VCaP (cell line): ENCODE results near the gene PRG2.

Source experiments
- H3K27ac ChIP-seq: fragments of 450-650 bp; 2 replicates; pipeline ENCODE4 v1.5.1; 2017
- TF ChIP-seq, protein P1 (sequence below): fragments of 450-650 bp; conservative IDR thresholded peaks from 2 replicates; pipeline ENCODE4 v1.5.1; 2017; ENCODE audit warnings: mild to moderate bottlenecking, moderate library complexity

Gene PRG2

GRCh38 chr11:57417056-57417455, 26.6 kb upstream of the PRG2 start:
- TF ChIP-seq, protein P1, sequence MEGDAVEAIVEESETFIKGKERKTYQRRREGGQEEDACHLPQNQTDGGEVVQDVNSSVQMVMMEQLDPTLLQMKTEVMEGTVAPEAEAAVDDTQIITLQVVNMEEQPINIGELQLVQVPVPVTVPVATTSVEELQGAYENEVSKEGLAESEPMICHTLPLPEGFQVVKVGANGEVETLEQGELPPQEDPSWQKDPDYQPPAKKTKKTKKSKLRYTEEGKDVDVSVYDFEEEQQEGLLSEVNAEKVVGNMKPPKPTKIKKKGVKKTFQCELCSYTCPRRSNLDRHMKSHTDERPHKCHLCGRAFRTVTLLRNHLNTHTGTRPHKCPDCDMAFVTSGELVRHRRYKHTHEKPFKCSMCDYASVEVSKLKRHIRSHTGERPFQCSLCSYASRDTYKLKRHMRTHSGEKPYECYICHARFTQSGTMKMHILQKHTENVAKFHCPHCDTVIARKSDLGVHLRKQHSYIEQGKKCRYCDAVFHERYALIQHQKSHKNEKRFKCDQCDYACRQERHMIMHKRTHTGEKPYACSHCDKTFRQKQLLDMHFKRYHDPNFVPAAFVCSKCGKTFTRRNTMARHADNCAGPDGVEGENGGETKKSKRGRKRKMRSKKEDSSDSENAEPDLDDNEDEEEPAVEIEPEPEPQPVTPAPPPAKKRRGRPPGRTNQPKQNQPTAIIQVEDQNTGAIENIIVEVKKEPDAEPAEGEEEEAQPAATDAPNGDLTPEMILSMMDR, result no peak
- no peak overlapping the region for H3K27ac ChIP-seq

- no peak overlapping the region for H3K27ac ChIP-seq
These were observed 26.0 kb upstream of the PRG2 start for GRCh38 chr11:57416436-57416835.

DNA sequence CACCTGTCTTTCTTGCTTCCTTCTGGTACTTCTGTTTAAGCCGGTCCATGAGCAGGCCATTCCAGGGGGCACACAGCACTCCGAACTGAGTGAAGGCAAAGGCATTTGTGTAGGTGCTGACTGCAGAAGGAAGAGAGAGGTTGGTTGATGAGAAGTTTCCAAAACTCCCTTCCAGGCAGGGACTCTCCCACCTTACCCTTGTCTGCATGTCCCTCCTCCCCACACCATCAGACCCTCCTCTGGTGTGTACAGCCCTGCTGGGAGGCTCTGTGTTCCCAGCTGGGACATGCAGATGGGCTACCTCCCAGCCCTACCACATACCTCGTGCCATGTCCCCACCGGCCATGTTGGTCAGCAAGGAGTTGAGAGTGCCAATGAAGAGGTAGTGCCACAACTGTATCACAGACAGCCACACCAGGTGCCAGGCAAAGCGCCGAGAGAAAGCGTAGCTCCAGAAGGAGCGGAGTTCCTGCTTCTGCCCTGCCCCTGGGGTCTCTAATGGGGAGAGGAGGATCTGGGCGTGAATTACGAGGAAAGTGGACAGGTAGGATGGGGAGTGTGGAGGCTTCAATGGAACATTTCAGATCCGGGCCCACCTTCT, 24.3 kb upstream of the PRG2 start:
- no peak overlapping the region for H3K27ac ChIP-seq
- TF ChIP-seq, protein P1, result no peak

More at GRCh38 chr11:57416436-57416835, 26.0 kb upstream of the PRG2 start:
- TF ChIP-seq, protein P1, result no peak

GRCh38 chr11:57413681-57414080, 23.2 kb upstream of the PRG2 start:
- TF ChIP-seq, protein P1, result no peak
- no peak overlapping the region for H3K27ac ChIP-seq

GRCh38 chr11:57410287-57410686, 19.8 kb upstream of the PRG2 start:
- TF ChIP-seq, protein P1, result no peak
- H3K27ac ChIP-seq, result no peak overlapping the region

DNA sequence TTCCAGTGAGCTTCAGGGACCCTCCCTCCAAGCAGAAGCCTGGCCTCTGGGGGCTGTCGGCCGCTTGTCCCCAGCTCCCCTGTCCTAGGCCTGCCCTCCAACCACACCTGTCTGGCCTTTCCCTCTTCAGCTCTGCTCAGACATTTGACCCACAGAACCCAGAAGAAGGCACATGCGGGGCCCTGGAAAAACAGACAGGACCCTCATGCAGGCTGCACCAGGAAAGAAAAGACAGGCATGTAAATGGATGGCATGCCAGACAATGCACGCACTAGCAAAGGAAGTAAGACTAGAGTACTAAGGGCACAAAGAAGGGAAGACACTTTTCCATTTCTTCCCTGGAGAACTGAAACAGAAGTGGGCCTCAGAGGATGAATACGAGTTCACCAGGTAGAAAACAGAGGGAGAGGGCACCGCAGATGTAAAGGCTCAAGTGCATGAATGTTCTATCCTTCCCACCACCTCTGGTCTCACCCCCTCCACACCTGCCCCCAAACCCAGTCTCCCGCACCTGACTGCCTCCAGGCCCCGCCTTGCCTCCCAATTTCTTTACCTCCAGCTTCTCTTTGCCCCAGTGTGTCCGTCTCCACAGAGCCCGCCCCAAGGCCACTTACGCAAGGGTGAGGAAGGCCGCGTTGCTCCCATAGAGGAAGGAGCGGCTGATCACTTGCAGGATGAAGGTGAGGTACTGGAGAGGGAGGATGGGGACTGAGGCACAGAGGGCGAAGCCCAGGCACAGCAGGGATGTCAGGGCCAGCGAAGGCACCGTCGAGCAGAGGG, 19.1 kb upstream of the PRG2 start:
- no peak overlapping the region for H3K27ac ChIP-seq
- TF ChIP-seq, protein P1, result no peak

DNA sequence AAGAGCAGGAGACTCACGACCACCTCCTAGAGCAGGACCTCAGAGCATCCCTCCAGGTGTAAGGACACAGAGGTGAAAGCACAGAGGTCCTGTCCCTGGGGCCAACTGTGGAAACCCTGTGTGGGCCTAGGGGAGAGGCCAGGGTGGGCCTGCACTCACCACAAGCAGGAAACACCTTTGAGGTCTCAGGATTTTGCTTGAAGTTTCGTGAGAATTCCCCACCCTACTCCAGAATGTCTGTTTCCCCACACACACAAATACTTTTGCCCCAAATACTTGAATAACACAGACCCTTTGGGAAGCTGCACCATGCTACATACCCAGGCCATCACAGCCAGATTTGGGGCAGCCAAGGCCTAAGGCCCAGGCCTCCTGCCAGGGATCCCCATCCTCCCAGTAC, 18.3 kb upstream of the PRG2 start:
- no peak overlapping the region for H3K27ac ChIP-seq
- TF ChIP-seq, protein P1, result no peak
